GM23338 (cell line): ENCODE results near the gene ARX. TPM values are rescaled to one million over a fixed set of nuclear protein-coding genes. Genes with fewer than 3 reads are reported as not detected.

Experiments
- ATAC-seq: fragments of 200-7000 bp; cut with Tn5 transposase; 3 replicates; pipeline ENCODE4 v1.9.1; 2020
- DNase-seq: peaks from one replicate; pipeline ENCODE4 v3.0.0-alpha.2; 2015; ENCODE audit warnings: low spot score
- H2AFZ ChIP-seq: fragments of 200-600 bp; sonication (generic); 2 replicates; pipeline ENCODE4 v1.8.0; 2016; ENCODE audit warnings: antibody characterized with exemption, mild to moderate bottlenecking, moderate library complexity
- H3F3A ChIP-seq: fragments of 200-600 bp; sonication (generic); replicated peaks from 2 replicates; pipeline ENCODE4 v1.8.0; 2017; ENCODE audit warnings: antibody characterized with exemption, mixed run types, low read depth
- H3K27ac ChIP-seq: fragments of 200-600 bp; sonication (generic); 2 replicates; pipeline ENCODE4 v1.6.1; 2016; ENCODE audit warnings: low read depth
- H3K27me3 ChIP-seq: fragments of 200-600 bp; sonication (generic); 2 replicates; pipeline ENCODE4 v1.8.0; 2016; ENCODE audit warnings: mild to moderate bottlenecking, mixed run types, moderate library complexity; ENCODE audit not compliant: insufficient read depth
- H3K36me3 ChIP-seq: fragments of 200-600 bp; sonication (generic); 2 replicates; pipeline ENCODE4 v1.8.0; 2016; ENCODE audit warnings: mild to moderate bottlenecking; ENCODE audit not compliant: insufficient read depth
- H3K4me1 ChIP-seq: fragments of 200-600 bp; sonication (generic); 2 replicates; pipeline ENCODE4 v1.8.0; 2016; ENCODE audit warnings: mild to moderate bottlenecking, moderate library complexity; ENCODE audit not compliant: insufficient read depth
- H3K4me2 ChIP-seq: fragments of 200-600 bp; sonication (generic); 2 replicates; pipeline ENCODE4 v1.7.1; 2017; ENCODE audit warnings: mixed run types
- H3K4me3 ChIP-seq: fragments of 200-600 bp; sonication (generic); 2 replicates; pipeline ENCODE4 v1.6.1; 2016; ENCODE audit warnings: mixed run types
- H3K79me2 ChIP-seq: fragments of 200-600 bp; sonication (generic); replicated peaks from 2 replicates; pipeline ENCODE4 v1.8.0; 2017; ENCODE audit warnings: mild to moderate bottlenecking; ENCODE audit not compliant: insufficient read depth
- H3K9me2 ChIP-seq: fragments of 200-600 bp; sonication (generic); 2 replicates; pipeline ENCODE4 v1.8.0; 2017; ENCODE audit not compliant: insufficient read depth
- H4K20me1 ChIP-seq: fragments of 200-600 bp; sonication (generic); replicated peaks from 2 replicates; pipeline ENCODE4 v1.8.0; 2017; ENCODE audit warnings: mild to moderate bottlenecking; ENCODE audit not compliant: insufficient read depth
- H3K27ac Mint-ChIP-seq: 2 replicates; pipeline ENCODE4 v1.8.0; 2020; ENCODE audit warnings: inconsistent platforms, mild to moderate bottlenecking, moderate library complexity, mixed read lengths
- H3K27me3 Mint-ChIP-seq: 3 replicates; pipeline ENCODE4 v1.8.0; 2022; ENCODE audit warnings: low read depth, mild to moderate bottlenecking, moderate library complexity, mixed read lengths, inconsistent platforms; ENCODE audit not compliant: insufficient read depth, poor library complexity
- H3K36me3 Mint-ChIP-seq: 3 replicates; pipeline ENCODE4 v1.8.0; 2021; ENCODE audit warnings: low read depth, mild to moderate bottlenecking, inconsistent platforms, moderate library complexity, mixed read lengths
- H3K4me1 Mint-ChIP-seq: 3 replicates; pipeline ENCODE4 v1.8.0; 2020; ENCODE audit warnings: mild to moderate bottlenecking, inconsistent platforms, mixed read lengths
- H3K4me3 Mint-ChIP-seq: 3 replicates; pipeline ENCODE4 v1.8.0; 2021; ENCODE audit warnings: moderate library complexity, mild to moderate bottlenecking, inconsistent platforms, mixed read lengths
- H3K9me3 Mint-ChIP-seq: 3 replicates; pipeline ENCODE4 v1.8.0; 2020; ENCODE audit warnings: moderate library complexity, mild to moderate bottlenecking, inconsistent platforms, mixed read lengths
- CREB1 ChIP-seq: fragments of 250-450 bp; sonication (Bioruptor Pico); IDR thresholded peaks from 2 replicates; pipeline ENCODE4 v1.5.0; 2020; ENCODE audit warnings: low read depth, mild to moderate bottlenecking, moderate library complexity
- CTCF ChIP-seq, 2 experiments: fragments of 200-600 bp in 1 of 2; sonication (generic) in 1 of 2; conservative IDR thresholded peaks; 2 replicates each; pipeline versions ENCODE4 v1.5.1 to v1.6.1; 2016 to 2017; ENCODE audit warnings: antibody characterized with exemption in 2 of 2, low read depth in 2 of 2, mild to moderate bottlenecking in 2 of 2, moderate library complexity in 1 of 2
- ETS1 ChIP-seq: IDR thresholded peaks from 2 replicates; pipeline ENCODE4 v1.6.1; 2016; ENCODE audit warnings: antibody characterized with exemption
- EZH2 ChIP-seq: fragments of 200-600 bp; sonication (generic); IDR thresholded peaks from one replicate; pipeline ENCODE4 v1.8.0; 2017; ENCODE audit warnings: antibody characterized with exemption, mild to moderate bottlenecking, low read depth; ENCODE audit not compliant: unreplicated experiment
- EZH2phosphoT487 ChIP-seq: fragments of 200-600 bp; sonication (generic); IDR thresholded peaks from one replicate; pipeline ENCODE4 v1.8.1; 2018; ENCODE audit warnings: antibody characterized with exemption; ENCODE audit not compliant: unreplicated experiment
- JUNB ChIP-seq: IDR thresholded peaks from one replicate; pipeline ENCODE4 v1.6.1; 2016; ENCODE audit warnings: antibody characterized with exemption; ENCODE audit not compliant: unreplicated experiment
- NANOG ChIP-seq: IDR thresholded peaks from 2 replicates; pipeline ENCODE4 v1.6.1; 2016; ENCODE audit warnings: antibody characterized with exemption, borderline replicate concordance
- POLR2AphosphoS5 ChIP-seq: IDR thresholded peaks from 2 replicates; pipeline ENCODE4 v1.6.1; 2016; ENCODE audit warnings: antibody characterized with exemption, low read depth
- REST ChIP-seq: IDR thresholded peaks from one replicate; pipeline ENCODE4 v1.6.1; 2018; ENCODE audit warnings: antibody characterized with exemption; ENCODE audit not compliant: unreplicated experiment
- STAT1 ChIP-seq: IDR thresholded peaks from one replicate; pipeline ENCODE4 v1.6.1; 2016; ENCODE audit warnings: antibody characterized with exemption; ENCODE audit not compliant: unreplicated experiment
- ZNF114 ChIP-seq: fragments of 250-450 bp; sonication (Bioruptor Pico); IDR thresholded peaks from 2 replicates; pipeline ENCODE4 v1.5.0; 2020; ENCODE audit warnings: mild to moderate bottlenecking, moderate library complexity
- ZNF331 ChIP-seq: fragments of 250-450 bp; sonication (Bioruptor Pico); IDR thresholded peaks from 2 replicates; pipeline ENCODE4 v1.5.0; 2020; ENCODE audit warnings: low read depth, mild to moderate bottlenecking, moderate library complexity
- ZNF462 ChIP-seq: fragments of 250-450 bp; sonication (Bioruptor Pico); IDR thresholded peaks from 2 replicates; pipeline ENCODE4 v1.5.0; 2020; ENCODE audit warnings: mild to moderate bottlenecking, moderate library complexity
- polyA plus RNA-seq: library from polyadenylated mRNA; unstranded; fragments of >200 nt; fragmentation: Nextera tagmentation; extraction: Ambion mirVana; gene quantifications from 2 replicates; pipeline ENCODE4 v1.2.1, GENCODE V29; 2016
- total RNA-seq: library from RNA; depleted of rRNA; stranded (reverse); fragments of >200 nt; shearing (Covaris generic); gene quantifications from 2 replicates; pipeline ENCODE4 v1.2.3, GENCODE V29; 2014

ARX gene
- total and polyA plus RNA-seq, 2 experiments from 2014 or later = 0.13 TPM; not detected in 1

GRCh38 chrX:25019707-25020390 is 4.1 kb upstream of the ARX start:
- Histone ChIP-seq H3K27me3 (peaks cover 93% of the 10 kb centered on the region), H3K9me2 (no peaks in the 10 kb centered on the region), H3F3A (no peaks in the 10 kb centered on the region), H3K27ac (no peak overlapping the region), H3K36me3 (no peaks in the 10 kb centered on the region), H3K79me2 (no peaks in the 10 kb centered on the region), H3K4me2 (peak overlapping the region; percentile 84), H3K4me3 (peak overlapping the region; percentile 57), H2AFZ (no peak overlapping the region), H3K4me1 (peaks cover 40% of the 10 kb centered on the region), H4K20me1 (no peaks in the 10 kb centered on the region)
- DNase-seq (no peak), ATAC-seq (no peak)
- H3K27ac Mint-ChIP-seq = no peak overlapping the region
- TF ChIP-seq JUNB (no peak), STAT1 (no peak), ZNF114 (CRISPR knock-in tag) (no peak), EZH2 (no peak), NANOG (no peak), POLR2AphosphoS5 (no peak), EZH2phosphoT487 (no peak), CTCF (conservative IDR thresholded peaks at IDR 0.05; ENCODE audit: low read depth in 2 of 2) (no peak), ZNF331 (CRISPR knock-in tag) (no peak), ZNF462 (CRISPR knock-in tag) (no peak), ETS1 (no peak), CREB1 (CRISPR knock-in tag) (no peak), REST (no peak)
- peaks cover 46% of the 10 kb centered on the region for H3K4me1 Mint-ChIP-seq
- peak overlapping the region; percentile 65 for H3K4me3 Mint-ChIP-seq
- no peaks in the 10 kb centered on the region for H3K9me3 Mint-ChIP-seq
- peaks cover 3% of the 10 kb centered on the region; the same call in 1 of the 3 replicates for H3K36me3 Mint-ChIP-seq
- peaks cover 90% of the 10 kb centered on the region for H3K27me3 Mint-ChIP-seq
